ENCODE results near the gene SDHAF3.
"Not testable (repeated sequence)": the region's sequence is repeated elsewhere in the genome, so short reads cannot be mapped to it uniquely, and the experiment has no call there.

The SDHAF3 gene

GRCh38 chr7:97117372-97118188 lies at the start of gene SDHAF3:
Gene SDHAF3, plus strand, starts transcription at chr7:97117698. Its CDS starts 26 bp downstream, at chr7:97117724.
- DNase-seq (ENCODE audit: low read depth): peak; percentile 97

- not testable (repeated sequence) for DNase-seq (ENCODE audit: low read depth)
Measured at GRCh38 chr7:97072025-97072424, 45.5 kb upstream of the SDHAF3 start.

GRCh38 chr7:97075928-97076327 lies 41.6 kb upstream of the SDHAF3 start:
- no peak for DNase-seq (ENCODE audit: low read depth)

GRCh38 chr7:97078023-97078969 lies 39.2 kb upstream of the SDHAF3 start:
- no peak for DNase-seq (ENCODE audit: low read depth)

GRCh38 chr7:97079300-97079699 lies 38.2 kb upstream of the SDHAF3 start:
- DNase-seq (ENCODE audit: low read depth): no peak

GRCh38 chr7:97081521-97082300 lies 35.8 kb upstream of the SDHAF3 start:
- DNase-seq (ENCODE audit: low read depth): no peak

GRCh38 chr7:97088364-97088763 lies 29.1 kb upstream of the SDHAF3 start:
- no peak for DNase-seq (ENCODE audit: low read depth)

- no peak for DNase-seq (ENCODE audit: low read depth)
Measured at GRCh38 chr7:97089771-97090170, 27.7 kb upstream of the SDHAF3 start.

GRCh38 chr7:97090761-97091353 lies 26.6 kb upstream of the SDHAF3 start:
- DNase-seq (ENCODE audit: low read depth): no peak

GRCh38 chr7:97094284-97094930 lies 23.1 kb upstream of the SDHAF3 start:
- DNase-seq (ENCODE audit: low read depth): no peak

- no peak for DNase-seq (ENCODE audit: low read depth)
Measured at GRCh38 chr7:97096037-97096436, 21.5 kb upstream of the SDHAF3 start.

GRCh38 chr7:97096661-97097060 lies 20.8 kb upstream of the SDHAF3 start:
- DNase-seq (ENCODE audit: low read depth): no peak

- peak; percentile 44 for DNase-seq (ENCODE audit: low read depth)
Measured at GRCh38 chr7:97104719-97105238, 12.7 kb upstream of the SDHAF3 start.

GRCh38 chr7:97107192-97107800 lies 10.2 kb upstream of the SDHAF3 start:
- no peak for DNase-seq (ENCODE audit: low read depth)

- DNase-seq (ENCODE audit: low read depth): no peak
Measured at GRCh38 chr7:97116308-97116707, 1.2 kb upstream of the SDHAF3 start.

GRCh38 chr7:97117035-97117371 lies 495 bp upstream of the SDHAF3 start:
- no peak for DNase-seq (ENCODE audit: low read depth)

GRCh38 chr7:97118306-97118917 lies 914 bp downstream of the SDHAF3 start:
- no peak for DNase-seq (ENCODE audit: low read depth)

- no peak for DNase-seq (ENCODE audit: low read depth)
Measured at GRCh38 chr7:97119747-97120146, 2.2 kb downstream of the SDHAF3 start.

GRCh38 chr7:97120713-97121457 lies 3.4 kb downstream of the SDHAF3 start:
- no peak for DNase-seq (ENCODE audit: low read depth)
